HepG2 (cell line): Measurements from ENCODE around the gene MDP1. TPM values are rescaled to one million over a fixed set of nuclear protein-coding genes. Genes with fewer than 3 reads are reported as not detected.
A peak's percentile ranks its signal among the peaks of the same experiment; 100 is the strongest.

Experiments used
- ATAC-seq: fragments of 200-7000 bp; cut with Tn5 transposase; 3 replicates; pipeline ENCODE4 v1.9.1; 2020; ENCODE audit warnings: mild to moderate bottlenecking, moderate library complexity
- BruUV-seq: library from RNA; stranded (reverse); fragments of 400-500 nt; replicated peaks from 2 replicates; lab custom pipeline; 2021; lab: Mats Ljungman, UMichigan
- CTCF ChIA-PET: fragments of 300-600 bp; formaldehyde crosslinking; extraction: SDS; loops from one replicate; lab custom pipeline; 2021; ENCODE audit warnings: low total read pairs, inconsistent platforms, low intra/inter-chr PET ratio; lab: Yijun Ruan, JAX
- POLR2A ChIA-PET: fragments of 350-600 bp; sonication (Branson Sonifier 250); formaldehyde crosslinking; loops from one replicate; lab custom pipeline; 2020; ENCODE audit warnings: antibody characterized with exemption, inconsistent platforms; lab: Yijun Ruan, JAX
- DNase-seq: peaks from one replicate; pipeline ENCODE4 v3.0.0-alpha.2; 2015; ENCODE audit warnings: low spot score
- FAIRE-seq: peaks from 3 replicates; lab custom pipeline; 2011; peaks lifted over from hg19 to GRCh38; lab: Jason Lieb, UNC
- H2AFZ ChIP-seq: one replicate; pipeline ENCODE4 v1.6.1; 2011; ENCODE audit warnings: low read length, inconsistent platforms
- H3K27ac ChIP-seq: fragments of 300-600 bp; 3 replicates; pipeline ENCODE4 v1.8.0; 2011; ENCODE audit warnings: mixed run types, mild to moderate bottlenecking, mixed read lengths, low read length, inconsistent platforms; ENCODE audit not compliant: insufficient read depth; ENCODE audit errors: extremely low read length
- H3K27me3 ChIP-seq, 2 experiments: fragments of 200-600 bp in 1 of 2; 2 replicates in 1 of 2; 3 replicates in 1 of 2; pipeline versions ENCODE4 v1.6.0 to v1.8.0; 2011; ENCODE audit warnings: low read length in 2 of 2, mild to moderate bottlenecking in 2 of 2, moderate library complexity in 2 of 2, inconsistent platforms in 1 of 2; ENCODE audit not compliant: insufficient read depth in 2 of 2, control insufficient read depth in 1 of 2
- H3K36me3 ChIP-seq, 2 experiments: fragments of 200-600 bp in 1 of 2; replicated peaks in 1 of 2; 2 replicates in 1 of 2; 3 replicates in 1 of 2; pipeline versions ENCODE4 v1.5.1 to v1.8.0; 2011; ENCODE audit warnings: low read length in 2 of 2, inconsistent platforms in 1 of 2; ENCODE audit not compliant: insufficient read depth in 2 of 2, control insufficient read depth in 1 of 2
- H3K4me1 ChIP-seq: 2 replicates; pipeline ENCODE4 v1.5.1; 2012; ENCODE audit warnings: low read length, inconsistent platforms; ENCODE audit not compliant: insufficient read depth
- H3K4me2 ChIP-seq: 2 replicates; pipeline ENCODE4 v1.6.0; 2011; ENCODE audit warnings: low read depth, low read length, inconsistent platforms
- H3K4me3 ChIP-seq, 3 experiments: fragments of 200-600 bp in 1 of 3; sonication (generic), shearing (Covaris generic) in 1 of 3; replicated peaks in 1 of 3; 2 replicates each; pipeline ENCODE4 v1.5.1; 2011 to 2016; ENCODE audit warnings: low read length in 3 of 3, inconsistent platforms in 2 of 3, low read depth in 2 of 3, mild to moderate bottlenecking in 2 of 3, control low read depth in 1 of 3, mixed read lengths in 1 of 3; ENCODE audit not compliant: insufficient read depth in 1 of 3
- H3K79me2 ChIP-seq: one replicate; pipeline ENCODE4 v1.6.1; 2011; ENCODE audit warnings: low read length, inconsistent platforms; ENCODE audit not compliant: insufficient read depth
- H3K9ac ChIP-seq: 2 replicates; pipeline ENCODE4 v1.6.0; 2011; ENCODE audit warnings: mild to moderate bottlenecking, low read depth, low read length, inconsistent platforms; ENCODE audit not compliant: insufficient read depth
- H3K9me3 ChIP-seq: 2 replicates; pipeline ENCODE4 v1.5.1; 2012; ENCODE audit warnings: mild to moderate bottlenecking, low read length
- H4K20me1 ChIP-seq: 2 replicates; pipeline ENCODE4 v1.6.0; 2011; ENCODE audit warnings: inconsistent platforms, mild to moderate bottlenecking, low read length, moderate library complexity; ENCODE audit not compliant: insufficient read depth
- FOXC1 ChIP-seq: sonication (generic); formaldehyde crosslinking; IDR thresholded peaks from 2 replicates; pipeline ENCODE4 v1.8.0; 2022; ENCODE audit warnings: mild to moderate bottlenecking, missing genetic modification reagents, borderline replicate concordance
- KMT2A ChIP-seq: sonication (generic); formaldehyde crosslinking; IDR thresholded peaks from 2 replicates; pipeline ENCODE4 v1.4.0; 2020; ENCODE audit warnings: missing genetic modification reagents
- PAWR ChIP-seq: sonication (generic); formaldehyde crosslinking; IDR thresholded peaks from 2 replicates; pipeline ENCODE4 v1.4.0; 2020; ENCODE audit warnings: missing genetic modification reagents, mild to moderate bottlenecking, borderline replicate concordance
- RBM39 ChIP-seq: fragments of 200-400 bp; formaldehyde crosslinking; IDR thresholded peaks from one replicate; pipeline ENCODE4 v1.6.1; 2018; ENCODE audit warnings: antibody characterized with exemption, mild to moderate bottlenecking, low read depth, low read length; ENCODE audit not compliant: poor library complexity, severe bottlenecking
- RFX5 ChIP-seq: IDR thresholded peaks from 2 replicates; pipeline ENCODE4 v1.6.1; 2011; ENCODE audit warnings: low read depth, low read length, improper control_type of control experiment
- RXRA ChIP-seq: sonication (generic); formaldehyde crosslinking; IDR thresholded peaks from 2 replicates; pipeline ENCODE4 v1.5.1; 2020; ENCODE audit warnings: missing genetic modification reagents
- SSRP1 ChIP-seq: IDR thresholded peaks from 2 replicates; pipeline ENCODE4 v1.6.1; 2016; ENCODE audit warnings: control low read depth
- ZC3H4 ChIP-seq: sonication (generic); formaldehyde crosslinking; IDR thresholded peaks from 2 replicates; pipeline ENCODE4 v1.4.0; 2020; ENCODE audit warnings: missing genetic modification reagents, borderline replicate concordance
- ZNF343 ChIP-seq: sonication (generic); formaldehyde crosslinking; IDR thresholded peaks from 2 replicates; pipeline ENCODE4 v1.4.0; 2020; ENCODE audit warnings: mild to moderate bottlenecking, missing genetic modification reagents
- ZNF354B ChIP-seq: sonication (generic); formaldehyde crosslinking; IDR thresholded peaks from 2 replicates; pipeline ENCODE4 v1.8.0; 2022; ENCODE audit warnings: mild to moderate bottlenecking, missing genetic modification reagents
- ZNF547 ChIP-seq: sonication (generic); formaldehyde crosslinking; IDR thresholded peaks from 2 replicates; pipeline ENCODE4 v1.5.1; 2020; ENCODE audit warnings: mild to moderate bottlenecking, missing genetic modification reagents
- ZZZ3 ChIP-seq: sonication (generic); formaldehyde crosslinking; IDR thresholded peaks from 2 replicates; pipeline ENCODE4 v1.4.0; 2020; ENCODE audit warnings: missing genetic modification reagents, mild to moderate bottlenecking, borderline replicate concordance
- WGBS: methylation state at CpG from one replicate; pipeline ENCODE4 v1.1.6; 2017; ENCODE audit warnings: low lambda C conversion rate; 5-methylcytosine and 5-hydroxymethylcytosine counted together
- in situ Hi-C: cut with HindIII; loops from 2 replicates; pipeline ENCODE4 v1.10.0; 2017; ENCODE audit warnings: low pct_unique_long_range_greater_than_20kb; ENCODE audit not compliant: extremely low pct_ligation_motif_present
- intact Hi-C: fragments of 100-400 bp; cut with micrococcal nuclease; formaldehyde crosslinking; loops from one replicate; pipeline ENCODE4 v1.10.0; 2022; ENCODE audit not compliant: unreplicated experiment
- polyA plus RNA-seq, 8 experiments: library from polyadenylated mRNA; depleted of rRNA in 3 of 8; stranded (reverse) in 7 of 8; unstranded in 1 of 8; fragments of >200 nt; fragmentation: Illumina TruSeq in 4 of 8; extraction: Trizol in 4 of 8; gene quantifications; 2 replicates each; pipeline versions ENCODE4 v1.2.1 to v1.2.3, GENCODE V29; 2011 to 2016; ENCODE audit warnings: low read depth in 4 of 8, missing spikeins in 1 of 8, mixed read lengths in 1 of 8; ENCODE audit not compliant: insufficient read depth in 1 of 8
- total RNA-seq, 5 experiments: library from RNA; depleted of rRNA; stranded (reverse); fragments of >200 nt; fragmentation: Illumina TruSeq; extraction: Trizol; gene quantifications; 2 replicates each; pipeline ENCODE4 v1.2.3, GENCODE V29; 2016; ENCODE audit warnings: low read depth in 1 of 5
- TF ChIP-seq, protein P1 (sequence below): sonication (generic); formaldehyde crosslinking; IDR thresholded peaks from 2 replicates; pipeline ENCODE4 v1.4.0; 2020; ENCODE audit warnings: missing genetic modification reagents, borderline replicate concordance
- TF ChIP-seq, protein P2 (sequence below): sonication (generic); formaldehyde crosslinking; IDR thresholded peaks from 2 replicates; pipeline ENCODE4 v1.4.0; 2020; ENCODE audit warnings: mild to moderate bottlenecking, missing genetic modification reagents, borderline replicate concordance
- TF ChIP-seq, protein P3 (sequence below): sonication (generic); formaldehyde crosslinking; IDR thresholded peaks from 2 replicates; pipeline ENCODE4 v1.5.0; 2020; ENCODE audit warnings: mild to moderate bottlenecking, missing genetic modification reagents

MDP1 gene
- total and polyA plus RNA-seq, 2 of the 13 experiments (the other 11 are each of a cell fraction or from before 2014, with no cell fraction given) = 44.1 to 48.7 TPM

DNA sequence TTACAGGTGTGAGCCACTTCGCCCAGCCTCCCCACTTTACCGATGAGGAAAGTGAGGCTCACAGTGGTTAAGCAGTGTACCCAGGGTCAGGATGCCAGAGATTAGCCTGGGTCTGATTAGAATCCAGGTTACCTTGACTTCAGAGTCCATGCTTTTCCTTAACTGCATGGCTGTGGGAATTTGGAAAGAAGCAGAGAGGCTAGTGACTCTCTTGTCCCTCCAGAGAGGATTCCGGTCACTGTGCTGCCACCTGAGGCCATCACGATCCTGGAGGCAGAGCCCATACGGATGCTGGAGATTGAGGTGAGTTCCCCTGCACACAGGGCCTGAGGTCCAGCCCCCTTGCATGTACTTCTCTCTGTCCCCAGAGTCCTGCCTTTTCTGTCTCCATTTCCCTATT lies 39.3 kb downstream of the MDP1 start:
- in situ Hi-C loops (no loop called here), intact Hi-C loops (no loop called here)
- H4K20me1 ChIP-seq = no peaks in the 10 kb centered on the region
- no peak overlapping the region for H3K9ac ChIP-seq
- no peak overlapping the region for H3K27ac ChIP-seq
- BruUV-seq = no TSS peak
- peaks cover 37 to 40% of the 10 kb centered on the region in 2 experiments for H3K36me3 ChIP-seq
- no peak overlapping the region for H2AFZ ChIP-seq
- ATAC-seq (no peak), DNase-seq (no peak), FAIRE-seq (peak; percentile 15)
- no peaks in the 10 kb centered on the region for H3K4me1 ChIP-seq
- H3K79me2 ChIP-seq = no peaks in the 10 kb centered on the region
- 95% methylated on average over 5 of the region's 5 CpGs for WGBS
- POLR2A ChIA-PET = interaction anchor here (1.0 to 6.7 kb wide), 10 partner anchors 12 to 83 kb away, joined by 3 to 65 read pairs (median 6); partner anchors contain the start of genes DCAF11, EMC9, IPO4 and IRF9
- CTCF ChIA-PET = no interaction called here
- no peak overlapping the region for H3K4me3 ChIP-seq
- H3K4me2 ChIP-seq = no peak overlapping the region
- H3K27me3 ChIP-seq = no peaks in the 10 kb centered on the region
- no peaks in the 10 kb centered on the region for H3K9me3 ChIP-seq
- peak; percentile 28; the same call in 1 of the 2 replicates for TF ChIP-seq ZC3H4 (CRISPR knock-in tag)
- 0 out of 2 replicates have a peak, but pooled peaks have one; percentile 7 for TF ChIP-seq RXRA (CRISPR knock-in tag)
- TF ChIP-seq RFX5 = no peak
- TF ChIP-seq ZNF343 (CRISPR knock-in tag) = 0 out of 2 replicates have a peak, but pooled peaks have one; percentile 62
- 0 out of 2 replicates have a peak, but pooled peaks have one; percentile 22 for TF ChIP-seq FOXC1 (CRISPR knock-in tag)
- TF ChIP-seq, protein P1, sequence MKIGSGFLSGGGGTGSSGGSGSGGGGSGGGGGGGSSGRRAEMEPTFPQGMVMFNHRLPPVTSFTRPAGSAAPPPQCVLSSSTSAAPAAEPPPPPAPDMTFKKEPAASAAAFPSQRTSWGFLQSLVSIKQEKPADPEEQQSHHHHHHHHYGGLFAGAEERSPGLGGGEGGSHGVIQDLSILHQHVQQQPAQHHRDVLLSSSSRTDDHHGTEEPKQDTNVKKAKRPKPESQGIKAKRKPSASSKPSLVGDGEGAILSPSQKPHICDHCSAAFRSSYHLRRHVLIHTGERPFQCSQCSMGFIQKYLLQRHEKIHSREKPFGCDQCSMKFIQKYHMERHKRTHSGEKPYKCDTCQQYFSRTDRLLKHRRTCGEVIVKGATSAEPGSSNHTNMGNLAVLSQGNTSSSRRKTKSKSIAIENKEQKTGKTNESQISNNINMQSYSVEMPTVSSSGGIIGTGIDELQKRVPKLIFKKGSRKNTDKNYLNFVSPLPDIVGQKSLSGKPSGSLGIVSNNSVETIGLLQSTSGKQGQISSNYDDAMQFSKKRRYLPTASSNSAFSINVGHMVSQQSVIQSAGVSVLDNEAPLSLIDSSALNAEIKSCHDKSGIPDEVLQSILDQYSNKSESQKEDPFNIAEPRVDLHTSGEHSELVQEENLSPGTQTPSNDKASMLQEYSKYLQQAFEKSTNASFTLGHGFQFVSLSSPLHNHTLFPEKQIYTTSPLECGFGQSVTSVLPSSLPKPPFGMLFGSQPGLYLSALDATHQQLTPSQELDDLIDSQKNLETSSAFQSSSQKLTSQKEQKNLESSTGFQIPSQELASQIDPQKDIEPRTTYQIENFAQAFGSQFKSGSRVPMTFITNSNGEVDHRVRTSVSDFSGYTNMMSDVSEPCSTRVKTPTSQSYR (CRISPR knock-in tag) = no peak
- 0 out of 2 replicates have a peak, but pooled peaks have one; percentile 13 for TF ChIP-seq KMT2A (CRISPR knock-in tag)
- TF ChIP-seq, protein P2, sequence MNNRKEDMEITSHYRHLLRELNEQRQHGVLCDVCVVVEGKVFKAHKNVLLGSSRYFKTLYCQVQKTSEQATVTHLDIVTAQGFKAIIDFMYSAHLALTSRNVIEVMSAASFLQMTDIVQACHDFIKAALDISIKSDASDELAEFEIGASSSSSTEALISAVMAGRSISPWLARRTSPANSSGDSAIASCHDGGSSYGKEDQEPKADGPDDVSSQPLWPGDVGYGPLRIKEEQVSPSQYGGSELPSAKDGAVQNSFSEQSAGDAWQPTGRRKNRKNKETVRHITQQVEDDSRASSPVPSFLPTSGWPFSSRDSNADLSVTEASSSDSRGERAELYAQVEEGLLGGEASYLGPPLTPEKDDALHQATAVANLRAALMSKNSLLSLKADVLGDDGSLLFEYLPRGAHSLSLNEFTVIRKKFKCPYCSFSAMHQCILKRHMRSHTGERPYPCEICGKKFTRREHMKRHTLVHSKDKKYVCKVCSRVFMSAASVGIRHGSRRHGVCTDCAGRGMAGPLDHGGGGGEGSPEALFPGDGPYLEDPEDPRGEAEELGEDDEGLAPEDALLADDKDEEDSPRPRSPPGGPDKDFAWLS (CRISPR knock-in tag) = 0 out of 2 replicates have a peak, but pooled peaks have one; percentile 7
- peak; percentile 53; the same call in 1 of the 2 replicates for TF ChIP-seq ZNF354B (CRISPR knock-in tag)
- 0 out of 2 replicates have a peak, but pooled peaks have one; percentile 23 for TF ChIP-seq ZNF547 (CRISPR knock-in tag)
- TF ChIP-seq RBM39 = no peak
- TF ChIP-seq, protein P3, sequence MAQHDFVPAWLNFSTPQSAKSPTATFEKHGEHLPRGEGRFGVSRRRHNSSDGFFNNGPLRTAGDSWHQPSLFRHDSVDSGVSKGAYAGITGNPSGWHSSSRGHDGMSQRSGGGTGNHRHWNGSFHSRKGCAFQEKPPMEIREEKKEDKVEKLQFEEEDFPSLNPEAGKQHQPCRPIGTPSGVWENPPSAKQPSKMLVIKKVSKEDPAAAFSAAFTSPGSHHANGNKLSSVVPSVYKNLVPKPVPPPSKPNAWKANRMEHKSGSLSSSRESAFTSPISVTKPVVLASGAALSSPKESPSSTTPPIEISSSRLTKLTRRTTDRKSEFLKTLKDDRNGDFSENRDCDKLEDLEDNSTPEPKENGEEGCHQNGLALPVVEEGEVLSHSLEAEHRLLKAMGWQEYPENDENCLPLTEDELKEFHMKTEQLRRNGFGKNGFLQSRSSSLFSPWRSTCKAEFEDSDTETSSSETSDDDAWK (CRISPR knock-in tag) = no peak
- TF ChIP-seq PAWR = 0 out of 2 replicates have a peak, but pooled peaks have one; percentile 57
- 0 out of 2 replicates have a peak, but pooled peaks have one; percentile 19 for TF ChIP-seq ZZZ3
- TF ChIP-seq SSRP1 (CRISPR knock-in tag) = peak; percentile 86; the same call in 1 of the 2 replicates
